Suprapubic skin (tissue), 4 donors: ENCODE results near the gene TCF12. TPM values are rescaled to one million over a fixed set of nuclear protein-coding genes. Genes with fewer than 3 reads are reported as not detected.

Experiments used
- DNase-seq, 2 donors: peaks; one replicate each; pipeline ENCODE4 v3.0.0-alpha.2; 2019; ENCODE audit warnings: low spot score in 2 of 2
- H3K27ac ChIP-seq: fragments of 200-600 bp; sonication (generic); one replicate; pipeline ENCODE4 v1.5.1; 2019
- H3K27me3 ChIP-seq: fragments of 200-600 bp; sonication (generic); one replicate; pipeline ENCODE4 v1.5.1; 2019
- H3K36me3 ChIP-seq: fragments of 200-600 bp; sonication (generic); one replicate; pipeline ENCODE4 v1.5.1; 2019
- H3K4me1 ChIP-seq: fragments of 200-600 bp; sonication (generic); one replicate; pipeline ENCODE4 v1.5.1; 2019
- H3K4me3 ChIP-seq: fragments of 200-600 bp; sonication (generic); one replicate; pipeline ENCODE4 v1.5.1; 2019; ENCODE audit warnings: mild to moderate bottlenecking
- H3K9me3 ChIP-seq: fragments of 200-600 bp; sonication (generic); one replicate; pipeline ENCODE4 v1.5.1; 2019
- EP300 ChIP-seq: sonication (generic); formaldehyde crosslinking; IDR thresholded peaks from one replicate; pipeline ENCODE4 v1.6.1; 2017; ENCODE audit warnings: antibody characterized with exemption
- POLR2A ChIP-seq, 2 donors: fragments of 450-650 bp; IDR thresholded peaks; one replicate each; pipeline ENCODE4 v1.6.1; 2017; ENCODE audit warnings: antibody characterized with exemption in 2 of 2, mild to moderate bottlenecking in 2 of 2, moderate library complexity in 2 of 2
- POLR2AphosphoS5 ChIP-seq, 3 donors: sonication (generic); formaldehyde crosslinking; IDR thresholded peaks; one replicate each; pipeline ENCODE4 v1.6.1; 2017; ENCODE audit warnings: antibody characterized with exemption in 3 of 3
- WGBS: methylation state at CpG from one replicate; pipeline ENCODE4 v1.1.5; 2018; 5-methylcytosine and 5-hydroxymethylcytosine counted together
- total RNA-seq, 4 donors: library from RNA; depleted of rRNA; stranded (reverse); fragments of >200 nt; gene quantifications; one replicate each; pipeline ENCODE4 v1.1.0, GENCODE V29; 2016
- TF ChIP-seq, protein P1 (sequence below), 2 donors: fragments of 200-600 bp in 1 of 2; fragments of 450-650 bp in 1 of 2; sonication (generic) in 1 of 2; IDR thresholded peaks; one replicate each; pipeline ENCODE4 v1.5.1; 2016 to 2019; ENCODE audit warnings: antibody characterized with exemption in 2 of 2, mild to moderate bottlenecking in 1 of 2, moderate library complexity in 1 of 2

Gene TCF12
- total RNA-seq, 4 donors from 2014 or later: 91.3 to 118 (median 105) TPM

GRCh38 chr15:57287123-57287521 lies 368.7 kb downstream of the TCF12 start:
- 82% methylated on average over 2 of the region's 2 CpGs for WGBS
- no peaks in the 10 kb centered on the region for H3K4me1 ChIP-seq
- peaks cover 35% of the 10 kb centered on the region for H3K36me3 ChIP-seq

GRCh38 chr15:57288926-57289580 lies 370.6 kb downstream of the TCF12 start:
- no peak for DNase-seq
- H3K4me3 ChIP-seq: no peak overlapping the region
- H3K27ac ChIP-seq: peak overlapping the region; percentile 61
- H3K4me1 ChIP-seq: no peaks in the 10 kb centered on the region
- no peaks in the 10 kb centered on the region for H3K27me3 ChIP-seq
- H3K9me3 ChIP-seq: no peaks in the 10 kb centered on the region
- TF ChIP-seq POLR2A (IDR thresholded peaks at IDR 0.05) (no peak), POLR2AphosphoS5 (IDR thresholded peaks at IDR 0.05) (peak in 1 of 3 donors; percentile 57), EP300 (no peak)
- TF ChIP-seq, protein P1, sequence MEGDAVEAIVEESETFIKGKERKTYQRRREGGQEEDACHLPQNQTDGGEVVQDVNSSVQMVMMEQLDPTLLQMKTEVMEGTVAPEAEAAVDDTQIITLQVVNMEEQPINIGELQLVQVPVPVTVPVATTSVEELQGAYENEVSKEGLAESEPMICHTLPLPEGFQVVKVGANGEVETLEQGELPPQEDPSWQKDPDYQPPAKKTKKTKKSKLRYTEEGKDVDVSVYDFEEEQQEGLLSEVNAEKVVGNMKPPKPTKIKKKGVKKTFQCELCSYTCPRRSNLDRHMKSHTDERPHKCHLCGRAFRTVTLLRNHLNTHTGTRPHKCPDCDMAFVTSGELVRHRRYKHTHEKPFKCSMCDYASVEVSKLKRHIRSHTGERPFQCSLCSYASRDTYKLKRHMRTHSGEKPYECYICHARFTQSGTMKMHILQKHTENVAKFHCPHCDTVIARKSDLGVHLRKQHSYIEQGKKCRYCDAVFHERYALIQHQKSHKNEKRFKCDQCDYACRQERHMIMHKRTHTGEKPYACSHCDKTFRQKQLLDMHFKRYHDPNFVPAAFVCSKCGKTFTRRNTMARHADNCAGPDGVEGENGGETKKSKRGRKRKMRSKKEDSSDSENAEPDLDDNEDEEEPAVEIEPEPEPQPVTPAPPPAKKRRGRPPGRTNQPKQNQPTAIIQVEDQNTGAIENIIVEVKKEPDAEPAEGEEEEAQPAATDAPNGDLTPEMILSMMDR (IDR thresholded peaks at IDR 0.05): no peak
- 42% methylated on average over 5 of the region's 5 CpGs for WGBS
- H3K36me3 ChIP-seq: peaks cover 21% of the 10 kb centered on the region

More at GRCh38 chr15:57287123-57287521, 368.7 kb downstream of the TCF12 start:
- Histone ChIP-seq H3K27me3 (no peaks in the 10 kb centered on the region), H3K9me3 (no peaks in the 10 kb centered on the region), H3K27ac (no peak overlapping the region), H3K4me3 (no peak overlapping the region)
- TF ChIP-seq POLR2A (IDR thresholded peaks at IDR 0.05): no peak
- TF ChIP-seq, protein P1 (IDR thresholded peaks at IDR 0.05): no peak
- no peak for TF ChIP-seq POLR2AphosphoS5 (IDR thresholded peaks at IDR 0.05)
- TF ChIP-seq EP300: no peak
- DNase-seq: no peak

DNA sequence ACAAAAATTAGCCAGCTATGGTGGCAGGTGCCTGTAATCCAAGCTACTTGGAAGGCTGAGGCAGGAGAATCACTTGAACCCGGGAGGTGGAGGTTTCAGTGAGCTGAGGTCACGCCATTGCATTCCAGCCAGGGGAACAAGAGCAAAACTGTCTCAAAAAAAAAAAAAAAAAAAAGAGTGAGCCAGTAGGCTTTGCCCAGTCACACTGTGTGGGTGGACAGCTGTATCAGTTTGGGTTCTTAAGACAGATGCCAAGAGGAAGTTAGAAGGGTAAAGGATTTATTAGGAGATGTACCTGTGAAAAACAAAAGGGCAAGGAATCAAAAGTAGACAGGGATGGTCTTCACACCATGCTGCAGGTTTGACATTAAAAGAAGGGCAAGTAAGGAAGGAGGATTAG lies 371.7 kb downstream of the TCF12 start:
- Histone ChIP-seq H3K4me3 (no peak overlapping the region), H3K27me3 (no peaks in the 10 kb centered on the region), H3K9me3 (no peaks in the 10 kb centered on the region), H3K4me1 (no peaks in the 10 kb centered on the region), H3K36me3 (peaks cover 21% of the 10 kb centered on the region), H3K27ac (no peak overlapping the region)
- 70% methylated on average over 2 of the region's 2 CpGs for WGBS
- no peak for DNase-seq
- TF ChIP-seq, protein P1 (IDR thresholded peaks at IDR 0.05): no peak
- no peak for TF ChIP-seq EP300
- TF ChIP-seq POLR2AphosphoS5 (IDR thresholded peaks at IDR 0.05): no peak
- no peak for TF ChIP-seq POLR2A (IDR thresholded peaks at IDR 0.05)

- 80% methylated on average over 4 of the region's 4 CpGs for WGBS
- no peak for DNase-seq
- no peak overlapping the region for H3K4me3 ChIP-seq
- H3K4me1 ChIP-seq: no peaks in the 10 kb centered on the region
- H3K36me3 ChIP-seq: peaks cover 16% of the 10 kb centered on the region
- H3K9me3 ChIP-seq: no peaks in the 10 kb centered on the region
- TF ChIP-seq POLR2A (IDR thresholded peaks at IDR 0.05) (no peak), EP300 (no peak), POLR2AphosphoS5 (IDR thresholded peaks at IDR 0.05) (no peak)
- TF ChIP-seq, protein P1 (IDR thresholded peaks at IDR 0.05): no peak
- H3K27me3 ChIP-seq: no peaks in the 10 kb centered on the region
- no peak overlapping the region for H3K27ac ChIP-seq
These were observed 372.4 kb downstream of the TCF12 start for GRCh38 chr15:57290826-57291225.

- no peak for TF ChIP-seq POLR2AphosphoS5 (IDR thresholded peaks at IDR 0.05)
These were observed 378.2 kb downstream of the TCF12 start for GRCh38 chr15:57296473-57297162.

More at GRCh38 chr15:57296473-57297162, 378.2 kb downstream of the TCF12 start:
- Histone ChIP-seq H3K4me1 (no peaks in the 10 kb centered on the region), H3K27ac (no peak overlapping the region), H3K36me3 (no peaks in the 10 kb centered on the region), H3K9me3 (no peaks in the 10 kb centered on the region), H3K27me3 (no peaks in the 10 kb centered on the region), H3K4me3 (no peak overlapping the region)
- WGBS: 59% methylated on average over 9 of the region's 9 CpGs
- no peak for DNase-seq
